Measurements from ENCODE around the gene C1QTNF4.

DNA sequence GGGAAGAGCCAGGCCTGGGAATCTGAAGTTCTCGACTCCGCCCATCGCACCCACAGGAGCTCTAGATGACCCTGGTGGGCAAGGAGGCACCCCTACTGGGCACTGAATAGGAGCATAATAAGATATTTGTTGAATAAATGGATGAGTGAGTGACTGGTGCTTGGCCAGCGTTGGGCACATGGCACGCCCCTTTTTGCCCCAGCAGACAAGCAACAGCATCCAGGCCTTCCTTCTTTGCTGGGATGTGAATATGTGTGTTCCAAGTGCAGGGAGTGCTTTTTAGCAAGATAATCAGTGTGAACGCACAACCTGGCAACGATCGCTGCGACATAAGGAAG is 40.8 kb downstream of the C1QTNF4 start:
- TF ChIP-seq, protein P1, sequence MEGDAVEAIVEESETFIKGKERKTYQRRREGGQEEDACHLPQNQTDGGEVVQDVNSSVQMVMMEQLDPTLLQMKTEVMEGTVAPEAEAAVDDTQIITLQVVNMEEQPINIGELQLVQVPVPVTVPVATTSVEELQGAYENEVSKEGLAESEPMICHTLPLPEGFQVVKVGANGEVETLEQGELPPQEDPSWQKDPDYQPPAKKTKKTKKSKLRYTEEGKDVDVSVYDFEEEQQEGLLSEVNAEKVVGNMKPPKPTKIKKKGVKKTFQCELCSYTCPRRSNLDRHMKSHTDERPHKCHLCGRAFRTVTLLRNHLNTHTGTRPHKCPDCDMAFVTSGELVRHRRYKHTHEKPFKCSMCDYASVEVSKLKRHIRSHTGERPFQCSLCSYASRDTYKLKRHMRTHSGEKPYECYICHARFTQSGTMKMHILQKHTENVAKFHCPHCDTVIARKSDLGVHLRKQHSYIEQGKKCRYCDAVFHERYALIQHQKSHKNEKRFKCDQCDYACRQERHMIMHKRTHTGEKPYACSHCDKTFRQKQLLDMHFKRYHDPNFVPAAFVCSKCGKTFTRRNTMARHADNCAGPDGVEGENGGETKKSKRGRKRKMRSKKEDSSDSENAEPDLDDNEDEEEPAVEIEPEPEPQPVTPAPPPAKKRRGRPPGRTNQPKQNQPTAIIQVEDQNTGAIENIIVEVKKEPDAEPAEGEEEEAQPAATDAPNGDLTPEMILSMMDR (IDR thresholded peaks at IDR 0.05; ENCODE audit: insufficient read depth, low read depth, low read length) = no peak
- no peak for TF ChIP-seq EZH2 (IDR thresholded peaks at IDR 0.05; ENCODE audit: insufficient read depth, low read length)
